ENCODE results near the gene SEMA3C.

Gene SEMA3C

GRCh38 chr7:80902716-80903308 is 16.0 kb downstream of the SEMA3C start:
- no peak for DNase-seq (ENCODE audit: low spot score)
- H3K4me3 ChIP-seq (ENCODE audit: severe bottlenecking), result no peak overlapping the region
- H3K9me3 ChIP-seq (ENCODE audit: severe bottlenecking), result no peaks in the 10 kb centered on the region
- peaks cover 61% of the 10 kb centered on the region for H3K36me3 ChIP-seq (ENCODE audit: low read depth)
- TF ChIP-seq CTCF (IDR thresholded peaks at IDR 0.05; ENCODE audit: poor library complexity, severe bottlenecking), result no peak
- peak overlapping the region; percentile 89 for H3K27ac ChIP-seq (ENCODE audit: poor library complexity, severe bottlenecking)
- ATAC-seq (ENCODE audit: low read depth), result peak; percentile 28; the same call in 1 of the 3 replicates
- peaks cover 61% of the 10 kb centered on the region for H3K4me1 ChIP-seq (ENCODE audit: insufficient read depth, poor library complexity, severe bottlenecking)
- no peaks in the 10 kb centered on the region for H3K27me3 ChIP-seq (ENCODE audit: insufficient read depth, poor library complexity, severe bottlenecking)

DNA sequence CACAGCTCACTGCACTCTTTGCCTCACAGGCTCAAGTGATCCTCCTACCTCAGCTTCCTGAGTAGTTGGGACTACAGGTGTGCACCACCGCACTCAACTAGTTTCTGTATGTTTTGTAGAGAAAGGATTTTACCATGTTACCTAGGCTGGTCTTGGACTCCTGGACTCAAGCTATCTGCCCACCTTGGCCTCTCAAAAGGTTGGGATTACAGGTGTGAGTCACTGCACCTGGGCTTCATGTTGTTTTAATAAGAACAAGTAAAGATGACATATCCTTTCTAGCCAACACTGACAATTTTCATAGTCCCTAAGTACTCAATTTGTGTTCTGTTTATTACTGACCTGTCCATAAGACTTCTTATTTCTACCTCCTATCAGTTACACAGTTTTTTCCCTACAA is 16.8 kb downstream of the SEMA3C start:
- H3K27ac ChIP-seq (ENCODE audit: poor library complexity, severe bottlenecking), result peak overlapping the region; percentile 89
- H3K4me3 ChIP-seq (ENCODE audit: severe bottlenecking), result no peak overlapping the region
- DNase-seq (ENCODE audit: low spot score) (no peak), ATAC-seq (ENCODE audit: low read depth) (0 out of 3 replicates have a peak, but pooled peaks have one; percentile 15)
- no peak for TF ChIP-seq CTCF (IDR thresholded peaks at IDR 0.05; ENCODE audit: poor library complexity, severe bottlenecking)
- H3K4me1 ChIP-seq (ENCODE audit: insufficient read depth, poor library complexity, severe bottlenecking), result peaks cover 61% of the 10 kb centered on the region
- H3K9me3 ChIP-seq (ENCODE audit: severe bottlenecking), result no peaks in the 10 kb centered on the region
- H3K27me3 ChIP-seq (ENCODE audit: insufficient read depth, poor library complexity, severe bottlenecking), result no peaks in the 10 kb centered on the region
- H3K36me3 ChIP-seq (ENCODE audit: low read depth), result peaks cover 64% of the 10 kb centered on the region

DNA sequence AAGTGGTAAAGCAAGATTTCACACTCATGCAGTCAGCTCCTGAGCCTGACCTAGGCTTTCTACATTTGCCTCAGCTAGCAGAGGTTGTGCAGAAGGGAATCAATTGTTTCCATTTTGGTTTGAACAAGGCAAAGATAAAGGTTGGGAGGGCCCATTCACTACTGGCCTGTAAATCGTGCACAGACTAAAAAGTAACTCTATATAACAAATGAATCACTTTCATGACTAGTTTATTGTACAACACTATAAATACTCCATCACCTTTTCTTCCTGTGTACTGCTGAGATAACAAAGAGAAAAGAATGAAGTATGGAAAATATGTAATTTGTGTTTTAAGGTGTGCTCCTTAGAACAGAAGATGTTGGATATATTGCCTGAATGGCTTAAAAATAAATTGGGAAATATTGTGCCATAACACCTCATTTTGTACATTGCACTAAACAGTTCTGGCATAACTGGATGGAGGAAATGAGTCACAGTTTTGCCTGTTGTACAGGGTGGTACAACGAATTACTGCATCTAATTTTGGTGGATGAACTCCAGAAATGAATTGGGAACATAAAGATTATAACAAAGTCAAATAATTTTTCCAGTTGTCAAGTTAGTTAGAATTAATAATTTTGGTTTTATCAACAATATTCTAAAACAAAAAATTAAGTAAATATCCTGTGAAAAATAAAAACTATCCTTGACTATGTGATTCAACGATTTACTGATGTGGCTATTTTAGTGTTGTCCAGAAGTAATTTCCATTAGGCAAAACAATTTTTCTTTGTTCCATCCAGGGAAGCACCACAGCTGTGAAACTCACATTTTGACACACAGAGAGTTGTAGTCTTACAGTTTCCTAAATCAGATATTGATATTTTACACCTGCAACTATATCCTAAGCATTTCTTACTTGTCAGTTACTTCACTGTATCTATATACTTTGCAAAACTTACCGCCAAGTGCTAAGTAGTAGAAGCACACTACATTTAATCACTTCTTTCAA is 18.0 kb downstream of the SEMA3C start:
- Histone ChIP-seq H3K27me3 (ENCODE audit: insufficient read depth, poor library complexity, severe bottlenecking) (no peaks in the 10 kb centered on the region), H3K36me3 (ENCODE audit: low read depth) (peaks cover 65% of the 10 kb centered on the region), H3K4me1 (ENCODE audit: insufficient read depth, poor library complexity, severe bottlenecking) (peaks cover 58% of the 10 kb centered on the region), H3K4me3 (ENCODE audit: severe bottlenecking) (no peak overlapping the region), H3K27ac (ENCODE audit: poor library complexity, severe bottlenecking) (peak overlapping the region; percentile 89), H3K9me3 (ENCODE audit: severe bottlenecking) (no peaks in the 10 kb centered on the region)
- no peak for TF ChIP-seq CTCF (IDR thresholded peaks at IDR 0.05; ENCODE audit: poor library complexity, severe bottlenecking)
- no peak for DNase-seq (ENCODE audit: low spot score)
- peak; percentile 86 for ATAC-seq (ENCODE audit: low read depth)

GRCh38 chr7:80896906-80897598 is 21.8 kb downstream of the SEMA3C start:
- H3K4me3 ChIP-seq (ENCODE audit: severe bottlenecking), result no peak overlapping the region
- no peaks in the 10 kb centered on the region for H3K27me3 ChIP-seq (ENCODE audit: insufficient read depth, poor library complexity, severe bottlenecking)
- H3K27ac ChIP-seq (ENCODE audit: poor library complexity, severe bottlenecking), result peak overlapping the region; percentile 42
- H3K36me3 ChIP-seq (ENCODE audit: low read depth), result peaks cover 62% of the 10 kb centered on the region
- H3K4me1 ChIP-seq (ENCODE audit: insufficient read depth, poor library complexity, severe bottlenecking), result peaks cover 39% of the 10 kb centered on the region
- ATAC-seq (ENCODE audit: low read depth) (no peak), DNase-seq (ENCODE audit: low spot score) (no peak)
- no peaks in the 10 kb centered on the region for H3K9me3 ChIP-seq (ENCODE audit: severe bottlenecking)
- TF ChIP-seq CTCF (IDR thresholded peaks at IDR 0.05; ENCODE audit: poor library complexity, severe bottlenecking), result no peak
